HG02852 (cell line): ENCODE results near the gene EI24.

Source experiments
- ATAC-seq: cut with Tn5 transposase; IDR thresholded peaks from one replicate; pipeline ENCODE4 v1.9.1; 2021; ENCODE audit warnings: mild to moderate bottlenecking, moderate library complexity; ENCODE audit not compliant: unreplicated experiment

Gene EI24

DNA sequence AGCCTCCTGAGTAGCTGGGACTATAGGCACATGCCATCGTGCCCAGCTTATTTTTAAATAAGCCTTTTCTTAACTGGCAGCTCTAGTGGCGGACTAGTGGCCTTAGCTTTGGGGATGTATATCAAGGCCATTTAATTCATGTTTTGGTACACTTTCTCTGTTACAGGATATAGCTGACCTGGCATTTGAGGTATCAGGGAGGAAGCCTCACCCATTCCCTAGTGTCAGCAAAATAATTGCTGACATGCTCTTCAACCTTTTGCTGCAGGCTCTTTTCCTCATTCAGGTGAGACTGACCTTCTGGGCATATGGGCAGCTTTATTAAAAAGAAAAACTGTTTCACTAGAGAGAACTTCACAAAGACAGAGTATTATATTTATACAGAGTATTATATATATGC, 9.5 kb downstream of the EI24 start:
- ATAC-seq = no peak

DNA sequence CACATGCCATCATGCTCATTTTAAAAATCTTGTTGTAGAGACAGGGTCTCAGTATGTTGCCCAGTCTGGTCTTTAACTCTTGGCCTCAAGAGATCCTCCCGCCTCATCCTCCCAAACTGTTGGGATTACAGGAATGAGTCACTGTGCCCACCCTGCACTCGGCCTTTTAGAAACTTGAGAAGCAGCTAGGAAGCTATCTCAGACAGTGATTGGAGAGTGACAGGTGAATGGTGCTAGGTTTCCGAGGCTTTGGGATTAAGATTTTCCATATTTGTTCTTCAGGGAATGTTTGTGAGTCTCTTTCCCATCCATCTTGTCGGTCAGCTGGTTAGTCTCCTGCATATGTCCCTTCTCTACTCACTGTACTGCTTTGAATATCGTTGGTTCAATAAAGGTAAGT, 10.5 kb downstream of the EI24 start:
- ATAC-seq = no peak

DNA sequence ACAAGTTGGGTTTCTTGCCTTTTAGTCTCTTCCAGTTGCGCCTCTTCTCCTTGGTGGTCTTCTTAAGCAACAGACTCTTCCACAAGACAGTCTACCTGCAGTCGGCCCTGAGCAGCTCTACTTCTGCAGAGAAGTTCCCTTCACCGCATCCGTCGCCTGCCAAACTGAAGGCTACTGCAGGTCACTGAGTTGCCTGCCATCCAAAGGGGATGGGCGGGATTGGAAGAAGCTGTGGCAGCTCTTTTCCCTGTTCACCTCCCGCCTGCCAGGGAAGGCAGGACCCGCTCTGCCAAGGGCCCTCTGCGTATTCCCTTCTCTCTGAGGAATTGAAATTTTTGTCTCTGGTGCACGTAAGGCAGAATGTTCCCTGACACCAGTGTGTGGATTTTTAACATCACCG, 14.2 kb downstream of the EI24 start:
- no peak for ATAC-seq

DNA sequence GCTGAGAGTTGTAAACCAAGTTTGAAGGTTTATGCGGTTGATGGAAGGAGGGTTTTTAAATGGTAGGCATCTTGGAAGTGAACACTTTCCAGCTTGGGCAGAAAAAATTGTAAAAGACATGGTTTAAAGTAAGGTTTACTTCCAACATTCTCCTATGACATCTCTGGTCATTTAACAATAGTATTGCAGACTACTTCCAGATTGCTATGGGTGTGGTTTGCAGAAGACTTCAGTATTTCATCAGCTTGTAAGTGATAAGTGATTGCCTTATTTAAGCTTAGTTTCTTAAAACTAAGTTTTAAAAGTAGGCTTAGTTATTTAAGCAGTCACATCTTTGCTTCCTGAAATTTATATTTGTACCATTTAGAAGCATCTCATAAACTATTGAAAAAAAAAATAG, 16.2 kb downstream of the EI24 start:
- no peak for ATAC-seq

DNA sequence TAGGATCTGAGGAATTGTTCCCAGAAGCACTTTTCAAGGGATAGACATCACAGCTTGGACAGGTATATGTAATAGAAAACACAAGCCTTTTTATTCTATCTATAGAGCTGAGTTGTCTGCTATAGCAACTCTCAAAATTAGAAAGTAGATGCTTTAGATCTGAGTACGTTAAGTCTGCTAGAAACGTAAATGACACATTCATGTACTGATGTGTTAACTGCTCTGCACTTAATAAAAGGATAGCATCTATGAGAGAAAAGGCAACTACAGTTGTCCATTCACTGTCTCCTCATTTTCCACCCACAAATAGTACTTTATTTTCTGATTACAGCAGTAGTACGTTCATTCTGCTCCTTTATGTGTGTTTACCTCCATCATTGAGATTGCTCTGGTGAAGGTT, 17.3 kb downstream of the EI24 start:
- ATAC-seq = no peak

DNA sequence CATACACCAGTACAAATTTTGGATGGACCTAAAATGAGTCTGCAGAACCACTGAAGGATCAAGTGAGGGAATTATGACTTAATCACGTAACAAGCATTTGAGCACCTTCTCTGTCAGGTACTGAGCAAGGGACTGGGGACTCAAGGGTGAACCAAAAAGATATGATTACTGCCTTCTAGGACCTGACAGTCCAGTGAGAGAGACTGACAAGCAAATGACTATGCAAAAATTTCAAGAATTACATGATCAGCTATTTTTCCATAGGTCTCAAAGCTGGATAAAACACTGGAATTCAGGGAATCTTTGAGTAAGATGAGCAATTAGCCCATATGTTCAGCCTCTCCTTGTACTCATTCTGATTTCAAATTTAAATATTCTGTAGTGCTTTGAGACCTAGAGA, 18.2 kb downstream of the EI24 start:
- ATAC-seq = no peak

DNA sequence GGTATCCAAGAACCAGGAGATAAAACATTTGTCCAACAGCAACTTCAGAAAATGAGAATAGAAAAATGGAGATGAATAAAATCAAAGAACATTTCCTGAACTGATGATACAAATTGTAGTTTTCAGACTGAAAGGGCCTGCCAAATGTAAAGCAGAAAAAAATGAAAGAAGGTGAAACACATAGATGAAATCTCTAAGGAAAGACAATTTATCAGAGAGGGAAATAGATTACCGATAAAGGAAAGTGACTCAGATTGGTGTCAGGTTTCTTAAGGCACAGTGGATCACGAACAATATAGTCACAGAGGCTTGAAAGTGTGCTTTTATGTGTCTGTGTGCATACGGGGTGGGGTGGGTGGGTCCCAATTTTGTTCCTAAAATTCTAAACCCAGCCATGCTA, 19.2 kb downstream of the EI24 start:
- ATAC-seq = no peak

DNA sequence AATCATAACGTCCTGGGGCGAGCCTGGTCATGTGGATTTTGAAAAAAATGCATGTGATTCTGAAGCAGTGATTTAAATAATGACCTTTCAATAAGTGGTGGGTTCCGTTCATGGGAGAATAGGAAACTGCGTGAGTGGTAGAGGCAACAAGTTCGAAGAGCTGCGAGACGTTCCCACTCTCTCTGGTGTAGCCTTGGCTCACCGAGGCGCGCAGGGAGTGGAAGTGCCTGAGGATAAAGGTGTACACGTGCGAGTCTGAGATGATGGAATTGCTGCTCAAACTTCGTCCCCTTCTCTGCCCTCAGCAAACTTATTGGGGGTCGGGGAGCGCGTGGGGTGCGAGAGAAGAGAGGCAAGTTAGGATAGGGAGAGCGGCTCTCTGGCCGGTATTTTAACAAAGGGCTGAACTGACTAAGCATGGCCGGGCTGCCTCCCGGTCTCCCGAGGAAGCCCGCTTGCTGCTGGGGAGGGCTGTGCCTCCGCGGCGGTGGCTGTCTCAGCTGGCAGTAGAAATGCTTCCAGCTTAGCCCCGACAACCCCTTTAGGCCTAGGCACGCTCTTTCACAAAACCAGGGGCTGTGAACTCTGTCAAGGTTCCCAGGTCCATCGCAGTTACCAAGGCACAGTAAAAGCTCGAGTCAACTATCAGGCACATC, 22.5 kb downstream of the EI24 start:
- peak; percentile 12 for ATAC-seq

DNA sequence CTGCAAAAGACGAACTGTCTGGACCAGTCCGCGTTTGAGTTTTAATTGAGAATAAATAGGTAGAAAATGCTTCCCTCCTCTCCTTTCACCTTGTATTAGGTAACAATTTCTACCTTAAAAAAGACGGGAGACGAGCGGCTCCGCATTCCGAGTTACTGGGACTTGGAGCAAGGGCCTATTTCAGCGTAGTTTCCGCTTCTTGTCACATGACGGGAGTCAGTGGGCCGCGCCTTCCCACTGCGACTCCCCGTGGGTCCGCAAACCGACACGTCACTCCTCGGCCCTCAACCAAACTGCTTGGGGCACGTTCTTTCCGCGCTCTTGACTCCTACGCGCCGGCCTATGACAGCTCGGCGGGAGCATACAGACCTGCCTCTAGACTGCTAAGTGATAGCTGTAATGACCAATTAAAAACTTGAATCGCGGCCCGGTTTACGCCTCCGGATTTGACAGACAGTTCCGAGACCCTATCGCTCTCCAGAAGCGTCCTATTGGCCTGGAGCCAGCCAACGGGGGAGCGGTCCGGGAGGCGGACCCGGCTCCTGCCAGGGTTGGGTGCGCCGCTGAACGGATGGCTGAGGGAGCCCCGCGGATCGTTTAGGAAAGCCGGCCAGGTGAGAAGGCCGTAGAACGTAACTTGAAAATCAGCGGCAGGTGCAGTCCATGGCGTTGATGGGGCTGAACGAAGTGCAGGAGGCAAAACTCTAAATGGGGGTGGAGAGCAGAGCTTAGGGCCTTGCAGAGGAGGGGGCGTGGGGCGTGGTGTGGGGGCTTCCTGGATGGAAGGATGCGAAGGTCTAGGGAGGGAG, 23.2 kb downstream of the EI24 start, which contains the start of gene STT3A:
Gene STT3A (plus strand): TSS at position 548 of the 809 bp plus-strand sequence. CDS start 3,064 bp downstream, outside the sequence.
- peak; percentile 96 for ATAC-seq

DNA sequence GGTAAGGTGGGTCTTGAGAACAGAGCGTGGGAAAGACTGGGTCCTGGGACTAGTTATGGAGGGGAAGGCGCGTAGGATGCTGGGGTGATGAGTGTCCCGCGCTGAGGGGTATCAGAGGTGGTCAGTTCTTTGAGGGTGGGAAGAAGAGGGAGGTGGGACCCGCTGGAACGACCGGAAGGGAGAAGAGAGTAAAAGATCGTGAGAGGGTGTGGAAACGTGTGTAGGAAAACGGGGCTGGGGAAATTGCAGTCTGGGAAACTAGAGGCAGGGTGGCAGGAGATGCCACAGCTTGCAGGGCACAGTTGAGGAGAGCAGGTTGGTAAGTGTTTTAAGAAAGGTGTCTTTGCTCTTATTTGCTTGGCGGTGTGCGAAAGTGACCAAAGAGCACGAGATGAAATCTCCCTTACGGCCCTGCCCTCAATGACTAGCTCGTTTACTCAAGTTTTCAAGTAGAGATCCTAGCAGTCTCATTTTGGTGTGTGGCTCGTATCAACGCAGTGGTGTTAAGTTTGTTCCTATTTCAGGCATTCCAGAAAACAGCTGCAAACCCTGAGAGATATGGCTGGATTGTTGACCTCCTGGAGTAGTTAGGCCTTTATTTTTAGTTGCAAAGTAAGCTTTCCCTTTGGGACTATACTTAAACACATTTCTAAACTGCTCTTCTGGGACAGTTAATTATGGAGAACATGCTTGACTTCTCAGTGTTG, 24.0 kb downstream of the EI24 start:
- peak; percentile 0 for ATAC-seq

DNA sequence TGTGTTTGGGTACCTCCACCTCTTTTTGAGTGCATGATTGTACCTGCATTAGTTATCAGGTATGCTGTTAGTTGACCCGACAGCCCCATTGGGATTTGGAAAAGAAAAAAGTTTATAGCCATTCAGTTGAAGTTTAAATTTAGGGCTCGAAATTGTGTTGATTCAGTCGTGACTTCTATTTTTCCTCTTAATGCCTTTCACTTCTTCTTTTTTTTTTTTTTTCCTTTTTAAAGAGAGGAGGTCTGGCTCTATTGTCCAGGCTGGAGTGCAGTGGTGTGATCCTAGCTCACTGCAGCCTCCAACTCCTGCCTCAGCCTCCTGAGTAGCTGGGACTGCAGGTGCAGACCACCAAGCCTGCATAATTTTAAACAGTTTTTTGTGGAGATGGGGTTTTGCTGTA, 25.7 kb downstream of the EI24 start:
- no peak for ATAC-seq

DNA sequence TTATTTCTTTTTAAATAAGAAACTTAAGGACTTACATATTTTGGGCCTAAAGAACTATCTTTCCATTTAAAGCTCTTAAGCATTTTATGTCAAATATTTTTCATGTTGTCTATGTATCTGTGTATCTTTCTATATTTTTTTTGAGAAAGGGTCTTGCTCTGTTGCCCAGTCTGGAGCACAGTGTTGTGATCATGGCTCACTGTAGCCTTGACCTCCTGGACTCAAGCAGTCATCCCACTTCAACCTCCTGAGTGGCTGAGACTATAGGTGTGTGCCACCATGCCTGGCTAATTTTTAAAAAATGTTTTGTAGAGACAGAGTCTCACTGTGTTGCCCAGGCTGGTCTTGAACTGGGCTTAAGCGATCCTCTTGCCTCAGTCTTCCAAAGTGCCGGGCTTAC, 31.4 kb downstream of the EI24 start:
- no peak for ATAC-seq

DNA sequence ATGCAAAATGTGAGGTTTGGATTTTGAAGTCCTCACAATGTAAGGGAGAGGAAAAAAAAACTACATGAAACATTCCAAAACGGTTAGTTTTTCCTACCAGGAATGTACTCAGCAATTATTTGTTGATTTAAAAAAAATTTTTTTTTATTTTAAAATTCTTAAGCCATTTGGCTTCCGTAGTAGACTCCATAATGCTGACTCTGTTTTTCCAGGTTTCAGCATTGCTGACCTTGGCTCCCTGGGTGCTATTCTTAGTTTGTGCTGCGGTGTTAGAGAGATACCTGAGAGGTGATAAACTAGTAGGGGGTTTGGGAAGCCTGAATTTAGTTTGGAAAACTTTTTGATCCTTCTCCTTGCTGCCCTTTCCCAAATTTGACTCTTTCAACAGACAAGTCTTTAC, 33.9 kb downstream of the EI24 start:
- ATAC-seq = no peak

DNA sequence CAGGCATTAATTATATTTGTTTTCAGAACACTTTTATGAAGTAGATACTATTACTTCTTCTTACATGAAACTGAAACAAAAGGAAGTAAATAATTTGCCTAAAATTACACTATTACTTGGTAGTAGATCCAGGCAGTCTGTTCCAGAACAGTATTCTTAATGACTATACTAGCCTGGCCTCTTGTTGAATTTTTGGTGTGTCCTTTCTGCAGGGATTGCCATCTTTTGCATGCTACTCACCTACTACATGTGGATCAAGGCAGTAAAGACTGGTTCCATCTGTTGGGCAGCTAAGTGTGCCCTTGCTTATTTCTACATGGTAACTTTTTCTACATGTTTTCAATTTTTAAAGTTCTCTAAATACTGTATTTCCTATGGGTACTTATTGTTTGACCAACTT, 36.1 kb downstream of the EI24 start:
- ATAC-seq = no peak

DNA sequence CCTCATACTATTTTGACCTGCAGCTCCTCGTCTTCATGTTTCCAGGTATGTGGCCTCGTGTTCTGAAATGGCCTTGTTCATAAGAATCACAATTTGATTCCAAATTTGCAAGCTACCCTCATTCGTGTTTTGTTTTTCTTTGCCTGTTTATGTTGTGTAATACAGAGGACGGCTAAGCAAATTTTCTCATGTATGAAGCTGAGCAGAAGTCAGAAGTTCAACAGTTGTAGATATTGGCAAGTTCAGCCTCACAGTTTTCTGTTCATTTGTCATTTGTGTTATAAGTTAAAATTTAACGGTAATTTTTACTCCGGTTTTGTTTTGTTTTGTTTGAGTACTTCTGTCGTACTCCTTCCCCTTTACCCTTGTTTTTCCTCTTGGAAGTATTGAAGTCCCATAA, 40.3 kb downstream of the EI24 start:
- ATAC-seq = no peak

DNA sequence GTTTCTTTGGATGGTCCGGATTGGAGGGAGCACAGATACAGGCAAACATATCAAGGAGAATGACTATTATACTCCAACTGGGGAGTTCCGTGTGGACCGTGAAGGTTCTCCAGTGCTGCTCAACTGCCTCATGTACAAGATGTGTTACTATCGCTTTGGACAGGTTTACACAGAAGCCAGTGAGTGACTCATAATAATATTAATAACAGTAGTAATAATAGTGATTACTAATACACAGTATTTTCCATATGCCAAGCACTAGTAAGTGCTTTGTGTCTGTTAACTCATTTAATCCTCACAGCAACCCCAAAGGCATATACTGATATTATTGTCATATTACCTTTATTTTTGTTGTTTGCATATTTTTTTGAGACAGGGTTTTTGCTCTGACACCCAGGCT, 49.1 kb downstream of the EI24 start:
- ATAC-seq = no peak

DNA sequence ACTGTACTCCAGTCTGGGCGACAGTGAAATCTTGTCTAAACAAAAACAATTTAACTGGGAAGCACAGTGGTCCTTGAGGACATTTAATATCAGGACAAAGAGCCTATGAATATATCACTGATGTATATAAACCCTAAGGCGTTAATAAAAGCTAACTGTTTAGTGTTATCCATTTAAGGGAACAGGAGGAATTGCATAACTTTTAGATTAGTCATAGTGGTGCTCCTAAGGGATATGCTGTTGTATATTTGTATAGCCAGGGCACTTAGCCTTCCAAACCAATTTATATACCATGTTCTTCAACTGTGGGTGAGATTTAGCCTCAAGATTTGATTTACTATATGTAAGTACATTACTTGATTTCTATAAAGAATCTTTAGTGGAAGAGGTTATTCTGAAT, 52.7 kb downstream of the EI24 start:
- ATAC-seq = no peak

DNA sequence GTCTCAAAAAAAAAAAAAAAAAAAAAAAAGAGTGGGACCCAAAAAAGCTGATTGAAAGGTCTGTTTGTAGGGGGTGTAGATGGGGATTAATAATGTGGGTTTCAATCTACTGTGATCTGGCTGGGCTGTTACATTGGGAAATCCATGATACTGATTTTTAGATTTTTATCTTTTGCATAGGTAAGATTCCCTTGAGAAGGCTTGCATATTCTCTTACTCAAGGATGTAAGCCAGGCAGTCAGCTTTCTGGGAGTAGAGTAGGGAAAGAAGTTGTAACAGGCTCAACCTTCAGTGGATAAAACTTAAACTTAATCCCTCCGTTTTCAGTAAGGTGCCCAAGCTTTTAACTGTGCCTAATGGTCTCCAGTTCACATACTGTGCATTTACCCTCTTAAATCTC, 53.8 kb downstream of the EI24 start:
- ATAC-seq = no peak

DNA sequence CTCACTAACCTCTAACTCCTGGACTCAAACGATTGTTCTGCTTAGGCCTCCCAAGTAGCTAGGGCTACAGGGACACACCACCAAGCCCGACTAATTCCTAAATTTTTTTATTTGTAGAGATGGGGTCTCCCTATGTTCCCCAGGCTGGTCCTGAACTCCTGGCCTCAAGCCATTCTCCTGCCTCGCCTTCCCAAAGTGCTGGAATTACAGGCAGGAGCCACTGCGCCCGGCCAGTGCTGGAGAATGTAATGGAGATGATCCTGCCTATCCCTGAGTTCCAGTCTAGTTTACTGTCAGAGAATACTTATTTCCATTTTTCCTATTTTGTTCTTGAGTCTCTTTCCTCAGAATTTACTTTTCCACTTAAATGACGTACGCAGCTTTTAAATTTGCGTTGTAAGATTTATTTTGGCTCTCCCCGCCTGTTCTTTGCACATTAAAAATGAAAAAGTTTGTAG, 55.5 kb downstream of the EI24 start, which contains the start of gene CHEK1:
Gene CHEK1 (plus strand): TSS at position 408 of the 458 bp plus-strand sequence. CDS start 1,606 bp downstream, outside the sequence.
- no peak for ATAC-seq

DNA sequence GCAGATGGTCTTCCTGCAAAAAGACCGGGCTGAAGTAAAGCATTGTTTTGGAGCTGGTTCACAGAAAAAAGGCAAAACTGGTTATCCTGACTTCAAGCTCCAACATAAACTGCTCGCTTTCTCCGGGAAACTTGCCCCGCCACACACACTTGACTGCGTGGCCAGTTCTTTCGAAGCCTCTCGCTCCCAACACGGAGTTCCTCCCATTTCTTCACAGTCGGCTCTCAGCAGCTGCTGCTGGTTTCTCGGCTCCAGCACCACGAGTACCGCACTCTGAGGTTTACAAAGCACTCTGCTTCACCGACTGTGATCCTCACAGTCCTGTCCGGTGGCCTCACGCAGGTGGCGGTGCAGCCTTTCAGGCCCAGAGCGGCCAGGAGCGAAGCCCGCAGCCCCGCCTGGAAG, 56.0 kb downstream of the EI24 start:
- ATAC-seq = no peak

DNA sequence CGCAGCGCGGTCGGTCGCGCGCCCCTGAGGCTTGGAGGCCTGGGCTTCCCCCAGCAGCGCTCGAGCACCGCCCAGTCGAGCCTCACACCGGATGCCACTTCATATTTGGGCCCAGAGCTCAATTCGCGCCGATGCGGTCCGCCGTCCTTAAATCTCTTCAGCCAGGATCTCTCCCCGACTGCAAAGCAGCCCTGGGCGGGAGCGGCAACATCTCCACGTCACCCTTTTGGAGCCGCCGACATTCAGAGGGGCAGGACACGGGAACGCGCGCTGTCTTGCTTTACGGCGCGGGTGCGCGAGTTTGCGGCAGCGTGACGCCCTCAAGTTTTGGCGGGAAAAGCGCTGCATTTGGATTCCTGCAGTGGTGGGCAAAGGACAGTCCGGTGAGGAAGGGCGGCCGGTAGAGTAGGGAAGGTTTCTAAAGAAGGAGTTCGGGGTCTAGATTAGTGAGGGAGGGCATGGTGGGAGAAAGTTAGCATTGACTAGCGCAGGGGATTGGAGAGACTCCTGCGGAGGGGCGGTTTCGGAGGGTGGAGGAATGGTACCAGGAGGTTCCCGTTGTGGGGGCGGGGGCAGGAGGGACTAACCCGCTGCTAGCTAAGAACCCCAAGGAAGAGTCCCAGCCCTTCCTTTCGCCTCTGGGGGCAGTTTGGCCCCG, 56.5 kb downstream of the EI24 start:
- peak; percentile 86 for ATAC-seq
